Activated T-helper 2 cell treated with anti-CD3 and anti-CD28 coated beads, Interferon-gamma antibody, Interleukin-2, Interleukin-4, amounts not matched to agents 10 μg/mL and 5 μg/mL and 100 μg/mL, durations not matched to agents 14 hours and 24 hours and 36 hours (primary cell): Measurements from ENCODE around the gene CCDC117. TPM values are rescaled to one million over a fixed set of nuclear protein-coding genes. Genes with fewer than 3 reads are reported as not detected.

Experiments
- DNase-seq: peaks from one replicate; pipeline ENCODE4 v3.0.0; 2021; ENCODE audit warnings: low spot score
- H3K27ac Mint-ChIP-seq: one replicate; pipeline ENCODE4 v1.8.0; 2021; ENCODE audit warnings: mixed read lengths
- H3K27me3 Mint-ChIP-seq: one replicate; pipeline ENCODE4 v1.8.0; 2021; ENCODE audit warnings: low read depth, mixed read lengths
- H3K36me3 Mint-ChIP-seq: one replicate; pipeline ENCODE4 v1.8.0; 2021; ENCODE audit warnings: low read depth, mixed read lengths
- H3K4me1 Mint-ChIP-seq: one replicate; pipeline ENCODE4 v1.8.0; 2021; ENCODE audit warnings: low read depth, mixed read lengths
- H3K4me3 Mint-ChIP-seq: one replicate; pipeline ENCODE4 v1.8.0; 2021; ENCODE audit warnings: low read depth, mild to moderate bottlenecking, moderate library complexity, mixed read lengths
- H3K9me3 Mint-ChIP-seq: one replicate; pipeline ENCODE4 v1.8.0; 2021; ENCODE audit warnings: mixed read lengths
- intact Hi-C: fragments of 100-400 bp; cut with micrococcal nuclease; formaldehyde crosslinking; loops from one replicate; pipeline ENCODE4 v1.15.1; 2023
- total RNA-seq: library from RNA; stranded (reverse); gene quantifications from 2 replicates; pipeline ENCODE4 v1.2.3, GENCODE V29; 2022

Gene CCDC117
- total RNA-seq, 1 donor from 2014 or later, result 33.9 TPM

DNA sequence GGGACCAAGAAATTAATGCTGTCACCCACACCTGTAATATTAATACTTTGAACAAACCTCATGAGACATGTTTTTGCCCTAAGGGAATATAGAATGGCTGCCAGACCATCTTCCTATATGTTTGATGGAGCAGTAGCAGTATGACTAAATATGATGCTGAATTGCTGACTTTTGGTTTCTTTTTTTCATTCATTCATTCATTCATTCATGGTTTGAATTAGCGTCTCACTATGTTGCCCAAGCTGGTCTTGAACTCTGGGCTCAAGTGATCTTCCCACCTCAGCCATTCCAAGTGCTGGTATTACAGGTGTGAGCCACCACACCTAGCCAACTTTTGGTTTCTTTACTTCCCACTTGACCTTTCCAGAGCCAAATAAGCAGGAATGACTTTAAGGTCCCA, 7.8 kb downstream of the CCDC117 start:
- peaks cover 69% of the 10 kb centered on the region for H3K36me3 Mint-ChIP-seq
- intact Hi-C loops, result no loop called here
- peak overlapping the region; percentile 17 for H3K27ac Mint-ChIP-seq

GRCh38 chr22:28783786-28784671, 11.5 kb downstream of the CCDC117 start:
- intact Hi-C loops, result no loop called here
- Mint-ChIP-seq H3K4me1 (peaks cover 16% of the 10 kb centered on the region), H3K36me3 (peaks cover 76% of the 10 kb centered on the region), H3K27ac (no peak overlapping the region), H3K27me3 (no peaks in the 10 kb centered on the region), H3K9me3 (no peaks in the 10 kb centered on the region), H3K4me3 (no peak overlapping the region)
- DNase-seq, result no peak

More for the DNA sequence above, 7.8 kb downstream of the CCDC117 start:
- Mint-ChIP-seq H3K4me3 (no peak overlapping the region), H3K4me1 (peaks cover 18% of the 10 kb centered on the region), H3K9me3 (no peaks in the 10 kb centered on the region), H3K27me3 (no peaks in the 10 kb centered on the region)
- DNase-seq, result no peak

DNA sequence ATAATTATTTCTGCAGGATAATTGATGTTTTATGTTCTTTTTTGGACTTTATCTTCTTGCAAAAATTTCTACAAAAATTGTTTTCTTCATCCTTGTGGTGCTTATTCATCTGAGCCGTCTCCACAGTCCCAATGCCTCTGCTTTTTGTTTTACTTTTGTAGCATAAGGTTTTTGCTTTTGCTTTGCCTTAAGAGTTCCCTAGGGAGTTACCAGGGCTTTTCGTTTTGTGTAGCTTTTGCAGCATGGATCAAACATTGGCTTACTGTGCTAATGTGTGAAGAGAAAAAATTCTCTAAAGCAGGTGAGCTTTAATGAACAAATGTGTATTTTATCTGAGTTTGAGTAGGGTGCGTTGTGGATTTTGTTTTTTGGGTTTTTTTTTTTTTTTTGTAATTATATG, 16.1 kb downstream of the CCDC117 start:
- Mint-ChIP-seq H3K27me3 (no peaks in the 10 kb centered on the region), H3K4me1 (peaks cover 23% of the 10 kb centered on the region), H3K9me3 (no peaks in the 10 kb centered on the region), H3K4me3 (no peak overlapping the region), H3K36me3 (peaks cover 75% of the 10 kb centered on the region), H3K27ac (no peak overlapping the region)
- no peak for DNase-seq
- intact Hi-C loops, result no loop called here

DNA sequence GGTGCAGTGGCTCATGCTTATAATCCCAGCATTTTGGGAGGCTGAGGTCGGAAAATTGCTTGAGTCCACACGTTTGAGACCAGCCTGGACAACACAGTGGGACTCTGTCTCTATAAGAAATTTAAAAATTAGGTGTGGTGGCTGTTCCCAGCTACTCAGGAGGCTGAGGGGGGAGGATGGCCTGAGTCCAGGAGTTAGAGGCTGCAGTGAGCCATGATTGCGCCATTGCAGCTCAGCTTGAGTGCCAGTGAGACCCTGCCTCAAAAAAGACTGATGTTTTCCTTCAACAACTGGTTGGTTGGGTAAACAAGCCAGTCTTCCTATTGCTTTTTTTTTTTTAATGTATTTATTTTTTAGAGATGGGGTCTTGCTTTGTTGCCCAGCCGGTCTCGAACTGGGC, 18.6 kb downstream of the CCDC117 start:
- no peak overlapping the region for H3K27ac Mint-ChIP-seq
- intact Hi-C loops, result no loop called here
- H3K9me3 Mint-ChIP-seq, result no peaks in the 10 kb centered on the region
- peaks cover 75% of the 10 kb centered on the region for H3K36me3 Mint-ChIP-seq
- H3K4me1 Mint-ChIP-seq, result peaks cover 43% of the 10 kb centered on the region
- no peak overlapping the region for H3K4me3 Mint-ChIP-seq
- DNase-seq, result no peak
- no peaks in the 10 kb centered on the region for H3K27me3 Mint-ChIP-seq

GRCh38 chr22:28791841-28792490, 19.5 kb downstream of the CCDC117 start:
- Mint-ChIP-seq H3K27me3 (no peaks in the 10 kb centered on the region), H3K36me3 (peaks cover 78% of the 10 kb centered on the region), H3K4me3 (no peak overlapping the region), H3K4me1 (peaks cover 49% of the 10 kb centered on the region), H3K27ac (peak overlapping the region; percentile 36), H3K9me3 (no peaks in the 10 kb centered on the region)
- intact Hi-C loops, result no loop called here
- no peak for DNase-seq

DNA sequence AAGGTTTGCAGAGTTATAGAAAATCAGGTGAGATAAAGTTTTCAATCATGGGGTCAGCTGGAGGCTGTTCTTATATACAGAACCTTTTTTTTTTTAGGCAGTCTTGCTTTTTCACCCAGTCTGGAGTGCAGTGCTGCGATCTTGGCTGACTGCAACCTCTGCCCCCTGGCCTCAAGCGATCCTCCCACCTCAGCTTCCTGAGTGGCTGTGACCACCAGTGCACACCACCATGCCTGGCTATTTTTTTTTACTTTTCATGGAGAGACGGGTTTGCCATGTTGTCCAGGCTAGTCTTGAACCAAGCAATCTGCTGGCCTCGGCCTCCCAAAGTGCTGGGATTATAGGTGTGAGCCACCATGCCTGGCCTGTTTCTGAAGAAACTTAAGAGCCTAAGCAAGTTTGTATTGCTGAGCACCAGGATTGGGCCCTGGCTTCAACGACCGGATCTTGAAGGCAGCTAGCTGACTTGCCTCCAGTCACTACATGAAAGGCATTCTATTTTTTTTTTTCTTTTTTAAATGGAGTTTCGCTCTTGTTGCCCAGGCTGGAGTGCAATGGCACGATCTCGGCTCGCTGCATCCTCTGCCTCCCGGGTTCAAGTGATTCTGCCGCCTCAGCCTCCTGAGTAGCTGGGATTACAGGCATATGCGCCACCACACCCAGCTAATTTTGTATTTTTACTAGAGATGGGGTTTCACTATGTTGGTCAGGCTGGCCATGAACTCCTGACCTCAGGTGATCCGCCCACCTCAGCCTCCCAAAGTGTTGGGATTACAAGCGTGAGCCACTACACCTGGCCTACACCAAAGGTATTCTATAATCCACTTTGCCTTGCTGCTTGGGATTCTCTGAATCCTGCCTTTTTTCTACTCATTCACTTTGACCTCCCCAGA, 20.2 kb downstream of the CCDC117 start:
- DNase-seq, result no peak
- peaks cover 52% of the 10 kb centered on the region for H3K4me1 Mint-ChIP-seq
- peaks cover 79% of the 10 kb centered on the region for H3K36me3 Mint-ChIP-seq
- H3K4me3 Mint-ChIP-seq, result no peak overlapping the region
- no peaks in the 10 kb centered on the region for H3K9me3 Mint-ChIP-seq
- H3K27me3 Mint-ChIP-seq, result no peaks in the 10 kb centered on the region
- intact Hi-C loops, result no loop called here
- H3K27ac Mint-ChIP-seq, result peak overlapping the region; percentile 36

DNA sequence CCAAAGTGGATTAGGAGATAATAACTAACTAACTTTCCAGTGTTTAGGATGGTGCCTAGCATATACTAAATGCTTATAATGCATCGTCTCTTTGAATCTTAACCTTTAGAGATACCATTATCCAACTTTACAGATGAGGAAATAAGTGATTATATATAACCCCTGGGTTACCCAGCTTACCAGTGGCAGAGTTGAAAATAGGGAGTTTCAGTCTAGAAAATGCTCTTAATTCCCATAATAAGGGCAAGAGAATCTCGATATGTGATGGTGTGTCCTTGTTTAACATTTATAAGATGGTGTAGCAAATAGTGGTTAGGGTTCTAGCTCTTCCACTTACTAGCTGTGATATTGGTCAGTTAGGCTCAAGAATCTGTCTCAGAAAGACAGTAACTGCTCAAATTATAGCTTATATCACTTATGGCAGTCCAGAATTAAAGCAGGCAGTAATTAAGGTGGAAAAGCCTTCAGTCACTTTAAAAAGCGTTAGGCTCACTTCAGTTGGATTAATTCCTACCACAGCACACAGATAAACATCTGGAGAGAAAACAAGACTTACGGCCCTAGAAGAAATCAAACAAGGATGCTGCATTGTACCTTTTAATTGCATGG, 21.6 kb downstream of the CCDC117 start:
- Mint-ChIP-seq H3K27me3 (no peaks in the 10 kb centered on the region), H3K27ac (no peak overlapping the region), H3K9me3 (no peaks in the 10 kb centered on the region), H3K4me1 (peaks cover 56% of the 10 kb centered on the region), H3K36me3 (peaks cover 80% of the 10 kb centered on the region), H3K4me3 (no peak overlapping the region)
- DNase-seq, result no peak
- intact Hi-C loops, result no loop called here

DNA sequence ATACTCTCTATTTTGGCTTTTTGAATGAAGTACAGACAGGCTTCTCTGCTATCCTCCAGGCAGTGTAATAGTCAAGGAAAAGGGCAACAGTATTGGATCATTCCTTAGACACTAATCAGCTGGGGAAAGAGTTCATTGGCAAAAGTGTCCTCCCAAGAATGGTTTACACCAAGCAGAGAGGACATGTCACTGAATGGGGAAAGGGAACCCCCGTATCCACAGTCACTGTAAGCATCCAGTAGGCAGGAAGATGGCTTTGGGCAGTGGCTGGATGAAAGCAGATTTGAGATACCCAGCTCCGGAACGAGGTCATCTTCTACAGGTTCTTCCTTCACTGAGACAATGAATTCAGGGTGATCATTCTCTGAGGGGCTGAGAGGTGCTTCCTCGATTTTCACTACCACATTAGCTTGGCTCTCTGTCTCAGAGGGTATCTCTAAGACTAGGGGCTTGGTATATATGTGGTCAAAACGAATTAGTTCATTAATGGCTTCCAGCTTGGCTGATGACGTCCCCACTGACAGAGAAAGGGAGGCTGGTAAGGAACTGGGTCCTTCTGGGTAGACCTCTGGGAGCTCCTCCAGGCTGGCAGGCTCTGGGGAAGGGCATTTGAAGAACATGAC, 22.7 kb downstream of the CCDC117 start:
- Mint-ChIP-seq H3K4me3 (peak overlapping the region; percentile 21), H3K27me3 (no peaks in the 10 kb centered on the region), H3K36me3 (peaks cover 77% of the 10 kb centered on the region), H3K27ac (no peak overlapping the region), H3K4me1 (peaks cover 55% of the 10 kb centered on the region), H3K9me3 (no peaks in the 10 kb centered on the region)
- DNase-seq, result no peak
- intact Hi-C loops, result loop anchor here (5.0 kb wide), 1 partner anchor 472 kb away; the partner anchor contains the start of genes EWSR1 and RHBDD3

DNA sequence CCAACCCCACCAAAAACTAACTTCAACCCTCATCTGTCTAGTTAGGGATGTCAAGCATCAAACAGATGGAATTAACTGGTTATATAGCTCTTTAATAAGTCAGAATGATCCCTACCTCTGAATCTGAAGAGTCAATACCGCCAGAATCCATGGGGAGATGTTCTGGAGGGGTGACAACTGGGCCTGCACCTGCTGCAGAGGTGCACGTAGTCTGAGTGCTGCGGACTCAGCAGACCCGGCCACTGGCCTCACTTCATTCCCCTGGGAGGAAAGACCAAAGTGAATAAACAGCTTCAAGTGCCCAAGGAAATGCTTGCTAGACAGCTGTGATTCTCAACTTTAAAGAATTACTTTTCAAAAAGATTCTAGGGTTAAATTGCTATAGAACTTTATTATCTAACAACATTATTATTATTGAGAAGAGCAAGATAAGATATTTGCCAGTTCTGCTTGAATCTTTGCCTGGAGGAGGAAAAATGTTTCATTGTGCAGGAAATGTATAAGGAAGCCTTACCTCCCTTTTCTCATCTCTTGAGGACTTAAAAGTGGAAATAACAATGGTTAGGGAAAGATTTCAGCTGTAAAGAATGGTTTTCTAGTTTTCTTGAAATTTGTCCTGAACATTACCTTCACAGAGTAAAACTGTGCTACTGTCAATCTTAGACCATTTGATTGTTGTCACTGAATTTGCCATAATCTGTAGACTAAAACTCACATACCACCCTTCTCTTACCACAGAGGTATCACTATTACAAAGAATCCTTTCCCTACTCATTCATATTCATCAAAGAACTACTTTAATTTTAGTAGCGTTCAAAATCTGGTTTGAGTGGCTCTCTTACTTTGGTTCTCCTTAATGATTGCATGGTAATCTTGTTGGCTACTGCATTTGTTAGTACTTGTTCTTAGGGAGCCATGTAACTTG, 23.7 kb downstream of the CCDC117 start:
- Mint-ChIP-seq H3K36me3 (peaks cover 80% of the 10 kb centered on the region), H3K9me3 (no peaks in the 10 kb centered on the region), H3K4me3 (peak overlapping the region; percentile 67), H3K27ac (peak overlapping the region; percentile 65), H3K27me3 (no peaks in the 10 kb centered on the region), H3K4me1 (peaks cover 52% of the 10 kb centered on the region)
- no peak for DNase-seq
- intact Hi-C loops, result loop anchor here (5.0 kb wide), 1 partner anchor 471 kb away; the partner anchor contains the start of genes EWSR1 and RHBDD3

DNA sequence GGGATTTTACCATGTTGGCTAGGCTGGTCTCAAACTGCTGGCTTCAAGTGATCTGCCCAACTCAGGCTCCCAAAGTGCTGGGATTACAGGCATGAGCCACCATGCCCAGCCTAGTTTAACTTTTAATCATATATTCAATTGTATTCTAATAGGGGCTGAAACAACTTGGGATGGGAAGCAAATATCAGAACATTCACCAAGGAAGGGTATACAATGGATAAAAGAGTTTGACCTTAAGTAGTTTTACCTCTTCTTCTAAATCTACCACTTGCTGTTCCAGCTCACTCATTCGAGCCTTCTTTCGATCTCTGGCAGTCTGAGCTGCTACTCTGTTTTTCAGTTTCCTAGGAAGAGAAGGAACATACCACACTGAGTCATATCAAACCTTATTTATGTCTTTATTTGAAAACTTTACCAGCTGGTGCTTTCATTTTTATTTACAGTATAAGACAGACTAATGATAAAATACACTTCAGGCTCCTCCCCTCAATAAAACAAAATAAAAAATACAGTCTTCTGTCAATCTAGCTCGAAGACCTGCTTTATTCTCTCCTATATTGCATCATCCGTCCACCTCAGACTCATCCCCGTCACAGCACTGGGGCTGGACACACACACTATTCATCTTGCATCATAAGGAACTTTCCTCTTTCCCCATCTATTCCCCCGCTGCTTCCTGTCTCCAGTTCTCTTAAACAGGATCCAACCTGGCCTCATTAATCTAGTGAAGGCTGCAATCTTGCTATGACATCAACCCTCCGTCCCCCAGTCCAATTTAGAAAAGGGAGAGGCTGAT, 26.5 kb downstream of the CCDC117 start:
- peaks cover 73% of the 10 kb centered on the region for H3K36me3 Mint-ChIP-seq
- H3K4me1 Mint-ChIP-seq, result peaks cover 49% of the 10 kb centered on the region
- peak overlapping the region; percentile 99 for H3K4me3 Mint-ChIP-seq
- intact Hi-C loops, result loop anchor here (1.0 to 5.0 kb wide), 5 partner anchors 12 to 468 kb away; partner anchors contain the start of genes CHEK2, EWSR1 and RHBDD3
- no peaks in the 10 kb centered on the region for H3K9me3 Mint-ChIP-seq
- H3K27ac Mint-ChIP-seq, result peak overlapping the region; percentile 97
- H3K27me3 Mint-ChIP-seq, result no peaks in the 10 kb centered on the region
- DNase-seq, result no peak
